HCT116 (cell line): ENCODE data around the gene KMT2B. TPM values are rescaled to one million over a fixed set of nuclear protein-coding genes. Genes with fewer than 3 reads are reported as not detected.

Experiments
- ATAC-seq: fragments of 200-7000 bp; cut with Tn5 transposase; 2 replicates; pipeline ENCODE4 v1.9.1; 2020; ENCODE audit warnings: mild to moderate bottlenecking, moderate library complexity
- BruUV-seq: library from RNA; stranded (reverse); fragments of 400-500 nt; replicated peaks from 2 replicates; lab custom pipeline; 2021; lab: Mats Ljungman, UMichigan
- CTCF ChIA-PET: fragments of 300-600 bp; sonication (Branson Sonifier 250); formaldehyde crosslinking; loops from one replicate; lab custom pipeline; 2021; ENCODE audit warnings: antibody characterized with exemption; lab: Charles Lee
- POLR2A ChIA-PET: fragments of 300-600, 350-600 bp; sonication (Branson Sonifier 250); formaldehyde crosslinking; loops from one replicate; lab custom pipeline; 2021; ENCODE audit warnings: antibody characterized with exemption; lab: Charles Lee
- RAD21 ChIA-PET, 2 experiments: fragments of 300-600 bp; sonication (Branson Sonifier 250); formaldehyde crosslinking; loops; one replicate each; lab custom pipeline; 2023; ENCODE audit warnings: low total read pairs in 2 of 2; ENCODE audit not compliant: uncharacterized antibody in 2 of 2, unreplicated experiment in 2 of 2, low non-redundant PET in 1 of 2; lab: Charles Lee
- DNase-seq: peaks from one replicate; pipeline ENCODE4 v3.0.0-alpha.2; 2010; ENCODE audit warnings: low read depth, low spot score
- H2AFZ ChIP-seq: fragments of 200-600 bp; shearing (Covaris generic), sonication (generic); 2 replicates; pipeline ENCODE4 v1.6.1; 2017; ENCODE audit warnings: low read depth, mixed run types, mixed read lengths, antibody characterized with exemption, low read length; ENCODE audit not compliant: poor library complexity, severe bottlenecking
- H3K27ac ChIP-seq: 2 replicates; pipeline ENCODE4 v1.5.1; 2012; ENCODE audit warnings: low read depth, low read length
- H3K27me3 ChIP-seq: fragments of 200-600 bp; sonication (generic); 2 replicates; pipeline ENCODE4 v1.6.1; 2016; ENCODE audit warnings: mixed run types, low read length, mixed read lengths; ENCODE audit not compliant: insufficient read depth
- H3K36me3 ChIP-seq, 2 experiments: fragments of 200-500 bp in 1 of 2; fragments of 200-600 bp in 1 of 2; sonication (Bioruptor generic) in 1 of 2; sonication (generic) in 1 of 2; 2 replicates each; pipeline versions ENCODE4 v1.5.1 to v1.6.1; 2014 to 2016; ENCODE audit warnings: low read length in 2 of 2, inconsistent platforms in 1 of 2, mixed read lengths in 1 of 2, mixed run types in 1 of 2; ENCODE audit not compliant: insufficient read depth in 2 of 2, control insufficient read depth in 1 of 2
- H3K4me1 ChIP-seq, 2 experiments: fragments of 200-600 bp in 1 of 2; sonication (generic) in 1 of 2; 2 replicates each; pipeline versions ENCODE4 v1.5.1 to v1.6.1; 2012 to 2017; ENCODE audit warnings: low read length in 2 of 2, inconsistent platforms in 1 of 2, mild to moderate bottlenecking in 1 of 2, mixed read lengths in 1 of 2, mixed run types in 1 of 2, moderate library complexity in 1 of 2; ENCODE audit not compliant: insufficient read depth in 2 of 2, control insufficient read depth in 1 of 2
- H3K4me2 ChIP-seq: fragments of 200-600 bp; sonication (generic); 2 replicates; pipeline ENCODE4 v1.6.1; 2017; ENCODE audit warnings: mixed run types, low read length, mixed read lengths
- H3K4me3 ChIP-seq, 2 experiments: fragments of 200-600 bp in 1 of 2; sonication (generic) in 1 of 2; replicated peaks in 1 of 2; 2 replicates each; pipeline ENCODE4 v1.5.1; 2011 to 2016; ENCODE audit warnings: low read length in 2 of 2, control low read depth in 1 of 2, low read depth in 1 of 2, mild to moderate bottlenecking in 1 of 2, mixed read lengths in 1 of 2, mixed run types in 1 of 2
- H3K79me2 ChIP-seq: fragments of 200-600 bp; sonication (generic); 2 replicates; pipeline ENCODE4 v1.6.1; 2017; ENCODE audit warnings: mild to moderate bottlenecking, mixed run types, low read length, moderate library complexity, mixed read lengths; ENCODE audit not compliant: insufficient read depth
- H3K9ac ChIP-seq: fragments of 200-600 bp; sonication (generic); 2 replicates; pipeline ENCODE4 v1.6.1; 2016; ENCODE audit warnings: low read length, mixed read lengths
- H3K9me2 ChIP-seq: fragments of 200-600 bp; sonication (generic), shearing (Covaris generic); 2 replicates; pipeline ENCODE4 v1.6.1; 2017; ENCODE audit warnings: mixed run types, mild to moderate bottlenecking, moderate library complexity; ENCODE audit not compliant: insufficient read depth
- H3K9me3 ChIP-seq, 2 experiments: fragments of 200-500 bp in 1 of 2; fragments of 200-600 bp in 1 of 2; sonication (Bioruptor generic) in 1 of 2; sonication (generic) in 1 of 2; 2 replicates each; pipeline ENCODE4 v1.6.1; 2014 to 2017; ENCODE audit warnings: low read length in 2 of 2, mixed read lengths in 2 of 2, inconsistent platforms in 1 of 2, low read depth in 1 of 2, mild to moderate bottlenecking in 1 of 2, mixed run types in 1 of 2, moderate library complexity in 1 of 2; ENCODE audit not compliant: control insufficient read depth in 1 of 2, insufficient read depth in 1 of 2
- H4K20me1 ChIP-seq: fragments of 200-600 bp; sonication (generic), shearing (Covaris generic); 2 replicates; pipeline ENCODE4 v1.6.1; 2017; ENCODE audit warnings: mixed run types, mild to moderate bottlenecking, moderate library complexity; ENCODE audit not compliant: insufficient read depth
- CEBPB ChIP-seq: IDR thresholded peaks from 2 replicates; pipeline ENCODE4 v1.6.1; 2012; ENCODE audit warnings: low read depth
- EGR1 ChIP-seq: IDR thresholded peaks from 2 replicates; pipeline ENCODE4 v1.6.1; 2012; ENCODE audit warnings: low read depth
- ELF1 ChIP-seq: IDR thresholded peaks from 2 replicates; pipeline ENCODE4 v1.6.1; 2012; ENCODE audit warnings: low read depth, borderline replicate concordance
- EZH2 ChIP-seq: fragments of 200-600 bp; sonication (generic); IDR thresholded peaks from 2 replicates; pipeline ENCODE4 v1.6.1; 2017; ENCODE audit warnings: antibody characterized with exemption, mixed run types
- FOSL1 ChIP-seq: IDR thresholded peaks from 2 replicates; pipeline ENCODE4 v1.6.1; 2012; ENCODE audit warnings: low read depth
- JUND ChIP-seq: IDR thresholded peaks from 2 replicates; pipeline ENCODE4 v1.6.1; 2012
- POLR2A ChIP-seq: IDR thresholded peaks from 2 replicates; pipeline ENCODE4 v1.7.0; 2011; ENCODE audit warnings: borderline replicate concordance; ENCODE audit not compliant: insufficient read depth, insufficient read length; ENCODE audit errors: extremely low read depth
- POLR2AphosphoS5 ChIP-seq: IDR thresholded peaks from 2 replicates; pipeline ENCODE4 v1.6.1; 2011; ENCODE audit warnings: mild to moderate bottlenecking, low read depth, low read length, moderate library complexity
- RAD21 ChIP-seq: IDR thresholded peaks from 2 replicates; pipeline ENCODE4 v1.6.1; 2012; ENCODE audit warnings: low read depth, mild to moderate bottlenecking
- SIN3A ChIP-seq: IDR thresholded peaks from 2 replicates; pipeline ENCODE4 v1.6.1; 2012; ENCODE audit warnings: low read depth
- SP1 ChIP-seq: IDR thresholded peaks from 2 replicates; pipeline ENCODE4 v1.6.1; 2012; ENCODE audit warnings: low read depth
- SRF ChIP-seq: IDR thresholded peaks from 2 replicates; pipeline ENCODE4 v1.6.1; 2012; ENCODE audit warnings: low read depth
- TCF7L2 ChIP-seq: IDR thresholded peaks from 2 replicates; pipeline ENCODE4 v1.7.0; 2011; ENCODE audit warnings: borderline replicate concordance, inconsistent platforms; ENCODE audit not compliant: insufficient read depth, insufficient read length; ENCODE audit errors: extremely low read depth
- ZFX ChIP-seq: fragments of 450-650 bp; IDR thresholded peaks from 2 replicates; pipeline ENCODE4 v1.6.1; 2017
- ZNF274 ChIP-seq: fragments of 200-500 bp; sonication (Bioruptor generic); IDR thresholded peaks from 2 replicates; pipeline ENCODE4 v1.6.1; 2014; ENCODE audit warnings: mild to moderate bottlenecking, low read depth, low read length, inconsistent platforms
- intact Hi-C: fragments of 100-400 bp; cut with micrococcal nuclease; formaldehyde crosslinking; loops from 2 replicates; pipeline ENCODE4 v1.10.0; 2022
- total RNA-seq: library from RNA; stranded (reverse); gene quantifications from one replicate; pipeline ENCODE4 v1.2.1, GENCODE V29; 2021; ENCODE audit not compliant: unreplicated experiment
- TF ChIP-seq, protein P1 (sequence below): IDR thresholded peaks from 2 replicates; pipeline ENCODE4 v1.6.1; 2012
- TF ChIP-seq, protein P2 (sequence below): IDR thresholded peaks from 2 replicates; pipeline ENCODE4 v1.6.1; 2012
- TF ChIP-seq, protein P3 (sequence below), 3 experiments: fragments of 200-600 bp in 1 of 3; sonication (generic) in 1 of 3; IDR thresholded peaks in 2 of 3; conservative IDR thresholded peaks in 1 of 3; 2 replicates each; pipeline ENCODE4 v1.5.1; 2012 to 2017; ENCODE audit warnings: low read depth in 2 of 3, low read length in 2 of 3, antibody characterized with exemption in 1 of 3, borderline replicate concordance in 1 of 3, control low read depth in 1 of 3, mild to moderate bottlenecking in 1 of 3, mixed read lengths in 1 of 3, mixed run types in 1 of 3, moderate library complexity in 1 of 3; ENCODE audit not compliant: insufficient read depth in 1 of 3

KMT2B gene
- total RNA-seq, 1 experiment from 2014 or later = 29.9 TPM

DNA sequence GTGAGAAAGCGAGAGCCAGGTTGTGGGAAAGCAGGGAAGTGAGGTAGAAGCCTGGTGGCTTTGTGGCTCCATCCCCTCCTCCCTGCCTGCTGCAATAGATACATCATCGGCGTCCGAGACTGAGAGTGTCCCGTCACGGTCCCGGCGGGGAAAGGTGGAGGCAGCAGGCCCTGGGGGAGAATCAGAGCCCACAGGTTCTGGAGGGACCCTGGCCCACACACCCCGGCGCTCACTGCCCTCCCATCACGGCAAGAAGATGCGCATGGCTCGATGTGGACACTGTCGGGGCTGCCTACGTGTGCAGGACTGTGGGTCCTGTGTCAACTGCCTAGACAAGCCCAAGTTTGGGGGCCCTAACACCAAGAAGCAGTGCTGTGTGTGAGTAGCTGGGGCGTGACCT lies 5.1 kb downstream of the KMT2B start:
- ChIA-PET POLR2A (interaction anchor here (1.3 kb wide), 1 partner anchor 22 kb away, joined by 3 read pairs; the partner anchor contains the start of genes PSENEN and U2AF1L4), RAD21 (no interaction called here)

More for the DNA sequence above, 5.1 kb downstream of the KMT2B start:
- no peak overlapping the region for H3K27ac ChIP-seq
- no peaks in the 10 kb centered on the region for H3K9me2 ChIP-seq
- H3K9ac ChIP-seq = no peak overlapping the region
- no peak for DNase-seq
- peaks cover 57 to 60% of the 10 kb centered on the region in 2 experiments for H3K36me3 ChIP-seq
- ATAC-seq = no peak
- no TSS peak for BruUV-seq
- TF ChIP-seq ZFX = no peak
- no peak for TF ChIP-seq JUND
- TF ChIP-seq, protein P1, sequence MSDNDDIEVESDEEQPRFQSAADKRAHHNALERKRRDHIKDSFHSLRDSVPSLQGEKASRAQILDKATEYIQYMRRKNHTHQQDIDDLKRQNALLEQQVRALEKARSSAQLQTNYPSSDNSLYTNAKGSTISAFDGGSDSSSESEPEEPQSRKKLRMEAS = no peak
- no peak for TF ChIP-seq SRF
- no peak for TF ChIP-seq EGR1
- TF ChIP-seq, protein P2, sequence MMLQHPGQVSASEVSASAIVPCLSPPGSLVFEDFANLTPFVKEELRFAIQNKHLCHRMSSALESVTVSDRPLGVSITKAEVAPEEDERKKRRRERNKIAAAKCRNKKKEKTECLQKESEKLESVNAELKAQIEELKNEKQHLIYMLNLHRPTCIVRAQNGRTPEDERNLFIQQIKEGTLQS = no peak
- no peak for TF ChIP-seq SP1
- no peak for TF ChIP-seq CEBPB
- TF ChIP-seq SIN3A = no peak
- no peak for TF ChIP-seq POLR2A
- TF ChIP-seq TCF7L2 = no peak
- no peak for TF ChIP-seq EZH2
- TF ChIP-seq, protein P3, sequence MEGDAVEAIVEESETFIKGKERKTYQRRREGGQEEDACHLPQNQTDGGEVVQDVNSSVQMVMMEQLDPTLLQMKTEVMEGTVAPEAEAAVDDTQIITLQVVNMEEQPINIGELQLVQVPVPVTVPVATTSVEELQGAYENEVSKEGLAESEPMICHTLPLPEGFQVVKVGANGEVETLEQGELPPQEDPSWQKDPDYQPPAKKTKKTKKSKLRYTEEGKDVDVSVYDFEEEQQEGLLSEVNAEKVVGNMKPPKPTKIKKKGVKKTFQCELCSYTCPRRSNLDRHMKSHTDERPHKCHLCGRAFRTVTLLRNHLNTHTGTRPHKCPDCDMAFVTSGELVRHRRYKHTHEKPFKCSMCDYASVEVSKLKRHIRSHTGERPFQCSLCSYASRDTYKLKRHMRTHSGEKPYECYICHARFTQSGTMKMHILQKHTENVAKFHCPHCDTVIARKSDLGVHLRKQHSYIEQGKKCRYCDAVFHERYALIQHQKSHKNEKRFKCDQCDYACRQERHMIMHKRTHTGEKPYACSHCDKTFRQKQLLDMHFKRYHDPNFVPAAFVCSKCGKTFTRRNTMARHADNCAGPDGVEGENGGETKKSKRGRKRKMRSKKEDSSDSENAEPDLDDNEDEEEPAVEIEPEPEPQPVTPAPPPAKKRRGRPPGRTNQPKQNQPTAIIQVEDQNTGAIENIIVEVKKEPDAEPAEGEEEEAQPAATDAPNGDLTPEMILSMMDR (IDR thresholded peaks at IDR 0.05 in 2 of 3, conservative IDR thresholded peaks at IDR 0.05 in 1 of 3; ENCODE audit: borderline replicate concordance in 1 of 3, insufficient read depth in 1 of 3, low read depth in 2 of 3, low read length in 2 of 3) = no peak
- TF ChIP-seq ZNF274 = no peak
- TF ChIP-seq POLR2AphosphoS5 = no peak
- no peak for TF ChIP-seq ELF1
- TF ChIP-seq RAD21 = no peak
- TF ChIP-seq FOSL1 = no peak
- H3K4me2 ChIP-seq = no peak overlapping the region
- no peak overlapping the region for H3K4me3 ChIP-seq
- H3K79me2 ChIP-seq = peaks cover 35% of the 10 kb centered on the region
- intact Hi-C loops = no loop called here
- CTCF ChIA-PET = interaction anchor here (0.9 kb wide), 1 partner anchor 18 kb away, joined by 3 read pairs; no protein-coding TSS in a partner anchor
- no peaks in the 10 kb centered on the region for H3K27me3 ChIP-seq
- H3K4me1 ChIP-seq = peaks cover 7 to 9% of the 10 kb centered on the region in 2 experiments; a peak in 3 of 4 replicates
- no peaks in the 10 kb centered on the region for H4K20me1 ChIP-seq
- H3K9me3 ChIP-seq = no peaks in the 10 kb centered on the region
- no peak overlapping the region for H2AFZ ChIP-seq
